ENCODE results near the gene GSX1.

- TF ChIP-seq CTCF (IDR thresholded peaks at IDR 0.05): no peak
- no peak for TF ChIP-seq EP300 (IDR thresholded peaks at IDR 0.05)
- no peak for TF ChIP-seq POLR2A (IDR thresholded peaks at IDR 0.05)
Measured at GRCh38 chr13:27794368-27794691, 2.0 kb downstream of the GSX1 start.
